ENCODE measurements around the gene CERS4. TPM values are rescaled to one million over a fixed set of nuclear protein-coding genes. Genes with fewer than 3 reads are reported as not detected.
"Not testable (repeated sequence)": the region's sequence is repeated elsewhere in the genome, so short reads cannot be mapped to it uniquely, and the experiment has no call there.

Gene CERS4
- total RNA-seq, 2 donors from 2014 or later: 14.7 to 33.0 TPM

GRCh38 chr19:8259142-8259921 lies 50.2 kb downstream of the CERS4 start:
- H3K4me3 Mint-ChIP-seq: no peak overlapping the region
- no peak for ATAC-seq (replicated peaks)
- H3K4me1 Mint-ChIP-seq: peaks cover 6% of the 10 kb centered on the region
- H3K27me3 Mint-ChIP-seq: no peaks in the 10 kb centered on the region
- H3K27ac Mint-ChIP-seq: peak overlapping the region; percentile 29
- peaks cover 36% of the 10 kb centered on the region for H3K36me3 Mint-ChIP-seq (ENCODE audit: low read depth)
- no peaks in the 10 kb centered on the region for H3K9me3 Mint-ChIP-seq

GRCh38 chr19:8259922-8260247 lies 50.7 kb downstream of the CERS4 start:
- Mint-ChIP-seq H3K36me3 (ENCODE audit: low read depth) (peaks cover 36% of the 10 kb centered on the region), H3K9me3 (no peaks in the 10 kb centered on the region), H3K27ac (no peak overlapping the region), H3K4me3 (no peak overlapping the region), H3K4me1 (peaks cover 6% of the 10 kb centered on the region), H3K27me3 (no peaks in the 10 kb centered on the region)
- no peak for ATAC-seq (replicated peaks)

- H3K36me3 Mint-ChIP-seq (ENCODE audit: low read depth): peaks cover 30% of the 10 kb centered on the region
- no peaks in the 10 kb centered on the region for H3K27me3 Mint-ChIP-seq
- no peak overlapping the region for H3K27ac Mint-ChIP-seq
- H3K4me1 Mint-ChIP-seq: peaks cover 12% of the 10 kb centered on the region
- no peaks in the 10 kb centered on the region for H3K9me3 Mint-ChIP-seq
- H3K4me3 Mint-ChIP-seq: no peak overlapping the region
- ATAC-seq (replicated peaks): no peak
These were observed 52.2 kb downstream of the CERS4 start for GRCh38 chr19:8261347-8261746.

GRCh38 chr19:8261881-8262280 lies 52.7 kb downstream of the CERS4 start:
- no peak overlapping the region for H3K4me3 Mint-ChIP-seq
- ATAC-seq (replicated peaks): no peak
- H3K27ac Mint-ChIP-seq: no peak overlapping the region
- peaks cover 30% of the 10 kb centered on the region for H3K36me3 Mint-ChIP-seq (ENCODE audit: low read depth)
- H3K27me3 Mint-ChIP-seq: no peaks in the 10 kb centered on the region
- peaks cover 12% of the 10 kb centered on the region for H3K4me1 Mint-ChIP-seq
- no peaks in the 10 kb centered on the region for H3K9me3 Mint-ChIP-seq

- H3K36me3 Mint-ChIP-seq (ENCODE audit: low read depth): peaks cover 24% of the 10 kb centered on the region
- H3K4me1 Mint-ChIP-seq: peaks cover 12% of the 10 kb centered on the region
- H3K27ac Mint-ChIP-seq: no peak overlapping the region
- H3K9me3 Mint-ChIP-seq: no peaks in the 10 kb centered on the region
- H3K27me3 Mint-ChIP-seq: no peaks in the 10 kb centered on the region
- no peak overlapping the region for H3K4me3 Mint-ChIP-seq
- no peak for ATAC-seq (replicated peaks)
These were observed 53.3 kb downstream of the CERS4 start for GRCh38 chr19:8262431-8262830.

GRCh38 chr19:8264248-8264647 lies 55.1 kb downstream of the CERS4 start:
- H3K27ac Mint-ChIP-seq; H3K4me3 Mint-ChIP-seq; ATAC-seq (replicated peaks); H3K9me3 Mint-ChIP-seq; H3K27me3 Mint-ChIP-seq: not testable (repeated sequence)
- Mint-ChIP-seq H3K36me3 (ENCODE audit: low read depth) (peaks cover 12% of the 10 kb centered on the region), H3K4me1 (peaks cover 12% of the 10 kb centered on the region)

GRCh38 chr19:8265872-8266271 lies 56.7 kb downstream of the CERS4 start:
- Mint-ChIP-seq H3K4me1 (peaks cover 12% of the 10 kb centered on the region), H3K36me3 (ENCODE audit: low read depth) (peaks cover 5% of the 10 kb centered on the region), H3K4me3 (no peak overlapping the region), H3K27me3 (no peaks in the 10 kb centered on the region), H3K9me3 (no peaks in the 10 kb centered on the region), H3K27ac (peak overlapping the region; percentile 50)
- no peak for ATAC-seq (replicated peaks)

GRCh38 chr19:8269724-8270123 lies 60.6 kb downstream of the CERS4 start:
- H3K27me3 Mint-ChIP-seq: no peaks in the 10 kb centered on the region
- H3K27ac Mint-ChIP-seq: peak overlapping the region; percentile 78
- H3K9me3 Mint-ChIP-seq: no peaks in the 10 kb centered on the region
- no peak for ATAC-seq (replicated peaks)
- H3K36me3 Mint-ChIP-seq (ENCODE audit: low read depth): no peaks in the 10 kb centered on the region
- H3K4me1 Mint-ChIP-seq: peaks cover 12% of the 10 kb centered on the region
- peak overlapping the region; percentile 82 for H3K4me3 Mint-ChIP-seq

GRCh38 chr19:8276508-8276907 lies 67.3 kb downstream of the CERS4 start:
- H3K27me3 Mint-ChIP-seq, H3K4me3 Mint-ChIP-seq: not testable (repeated sequence)
- peak; percentile 62 for ATAC-seq (replicated peaks)

GRCh38 chr19:8291337-8291736 lies 82.2 kb downstream of the CERS4 start:
- not testable (repeated sequence) for H3K36me3 Mint-ChIP-seq (ENCODE audit: low read depth); H3K4me3 Mint-ChIP-seq; H3K27me3 Mint-ChIP-seq; H3K4me1 Mint-ChIP-seq; H3K9me3 Mint-ChIP-seq; H3K27ac Mint-ChIP-seq
- peak; percentile 60 for ATAC-seq (replicated peaks)

More at GRCh38 chr19:8276508-8276907, 67.3 kb downstream of the CERS4 start:
- H3K36me3 Mint-ChIP-seq (ENCODE audit: low read depth); H3K4me1 Mint-ChIP-seq; H3K9me3 Mint-ChIP-seq; H3K27ac Mint-ChIP-seq: not testable (repeated sequence)

- H3K9me3 Mint-ChIP-seq: no peaks in the 10 kb centered on the region
- H3K4me1 Mint-ChIP-seq: no peaks in the 10 kb centered on the region
- ATAC-seq (replicated peaks): no peak
- no peak overlapping the region for H3K4me3 Mint-ChIP-seq
- H3K36me3 Mint-ChIP-seq (ENCODE audit: low read depth): peaks cover 50% of the 10 kb centered on the region
- H3K27me3 Mint-ChIP-seq: no peaks in the 10 kb centered on the region
- H3K27ac Mint-ChIP-seq: no peak overlapping the region
These were observed 93.2 kb downstream of the CERS4 start for GRCh38 chr19:8302357-8302691.

- ATAC-seq (replicated peaks): no peak
- H3K9me3 Mint-ChIP-seq: no peaks in the 10 kb centered on the region
- H3K27me3 Mint-ChIP-seq: no peaks in the 10 kb centered on the region
- H3K4me1 Mint-ChIP-seq: no peaks in the 10 kb centered on the region
- H3K36me3 Mint-ChIP-seq (ENCODE audit: low read depth): peaks cover 54% of the 10 kb centered on the region
- no peak overlapping the region for H3K4me3 Mint-ChIP-seq
- H3K27ac Mint-ChIP-seq: no peak overlapping the region
These were observed 93.6 kb downstream of the CERS4 start for GRCh38 chr19:8302734-8303133.

GRCh38 chr19:8304841-8305621 lies 95.9 kb downstream of the CERS4 start:
- Mint-ChIP-seq H3K27me3 (no peaks in the 10 kb centered on the region), H3K4me1 (peaks cover 6% of the 10 kb centered on the region), H3K9me3 (no peaks in the 10 kb centered on the region), H3K4me3 (no peak overlapping the region), H3K36me3 (ENCODE audit: low read depth) (peaks cover 75% of the 10 kb centered on the region), H3K27ac (no peak overlapping the region)
- no peak for ATAC-seq (replicated peaks)

GRCh38 chr19:8305798-8306197 lies 96.6 kb downstream of the CERS4 start:
- peak overlapping the region; percentile 87 for H3K27ac Mint-ChIP-seq
- H3K27me3 Mint-ChIP-seq: no peaks in the 10 kb centered on the region
- H3K4me1 Mint-ChIP-seq: peaks cover 6% of the 10 kb centered on the region
- no peak for ATAC-seq (replicated peaks)
- H3K9me3 Mint-ChIP-seq: no peaks in the 10 kb centered on the region
- peaks cover 83% of the 10 kb centered on the region for H3K36me3 Mint-ChIP-seq (ENCODE audit: low read depth)
- peak overlapping the region; percentile 77 for H3K4me3 Mint-ChIP-seq

All from activated T-helper 17 cell treated with anti-CD3 and anti-CD28 coated beads, Interleukin-2, amount 50 U/mL, for 72 hours (primary cell).